ENCODE measurements around the gene PHKG2. TPM values are rescaled to one million over a fixed set of nuclear protein-coding genes. Genes with fewer than 3 reads are reported as not detected.

The PHKG2 gene
- polyA plus RNA-seq, 3 donors: 45.4 to 115 (median 54.2) TPM

- Histone ChIP-seq H3K4me3 (replicated peaks in 1 of 3; ENCODE audit: low read depth in 2 of 3, low read length in 3 of 3) (peak overlapping the region in 1 of 3 experiments; percentile 94), H3K4me2 (replicated peaks; ENCODE audit: extremely low read depth, low read length, poor library complexity, severe bottlenecking) (peak overlapping the region; percentile 59), H3K36me3 (replicated peaks in 1 of 2; ENCODE audit: control insufficient read depth in 1 of 2, insufficient read depth in 2 of 2, low read length in 2 of 2) (peaks cover 38 to 51% of the 10 kb centered on the region in 2 donors), H3K4me1 (ENCODE audit: control insufficient read depth in 1 of 2, insufficient read depth in 2 of 2, low read length in 2 of 2) (peaks cover 48 to 60% of the 10 kb centered on the region in 2 donors), H3K9ac (ENCODE audit: insufficient read depth, low read length, poor library complexity, severe bottlenecking) (no peak overlapping the region), H3K9me3 (replicated peaks in 1 of 2; ENCODE audit: control insufficient read depth in 1 of 2, insufficient read depth in 1 of 2, low read length in 2 of 2) (no peaks in the 10 kb centered on the region), H3K27ac (ENCODE audit: low read depth in 1 of 2, low read length in 2 of 2) (peak overlapping the region; percentile 86 to 98), H2AFZ (ENCODE audit: insufficient read depth, low read depth, low read length, poor library complexity, severe bottlenecking) (peak overlapping the region; percentile 86), H3K79me2 (ENCODE audit: insufficient read depth, low read length) (peaks cover 54% of the 10 kb centered on the region), H3K27me3 (ENCODE audit: control insufficient read depth in 2 of 2, insufficient read depth in 2 of 2, low read length in 2 of 2) (no peaks in the 10 kb centered on the region), H4K20me1 (ENCODE audit: insufficient read depth, low read length) (no peaks in the 10 kb centered on the region)
- Mint-ChIP-seq H3K9me3 (no peaks in the 10 kb centered on the region), H3K4me3 (no peak overlapping the region), H3K27me3 (ENCODE audit: low read depth in 3 of 3) (peaks cover 0 to 6% (median 0%) of the 10 kb centered on the region in 3 donors), H3K27ac (peak overlapping the region; percentile 91 to 98 (median 98)), H3K4me1 (peaks cover 49% of the 10 kb centered on the region), H3K36me3 (peaks cover 44 to 63% of the 10 kb centered on the region in 2 donors)
- intact Hi-C loops (cut with micrococcal nuclease): loop anchor here in 1 of 2 donors (5.0 to 10.0 kb wide), 3 partner anchors 47 to 165 kb away; partner anchors contain the start of genes FBRS and FBXL19
- 50% methylated on average over 1 of the region's 7 CpGs for WGBS (ENCODE audit: insufficient coverage)
- TF ChIP-seq CTCF (IDR thresholded peaks at IDR 0.05): no peak
- DNase-seq: peak in 2 of 3 donors; percentile 10 to 61
Measured at GRCh38 chr16:30760001-30760559, 11.9 kb downstream of the PHKG2 start.

GRCh38 chr16:30760577-30761426 is 12.6 kb downstream of the PHKG2 start:
- TF ChIP-seq CTCF (IDR thresholded peaks at IDR 0.05): no peak
- 21% methylated on average over 22 of the region's 26 CpGs for WGBS (ENCODE audit: insufficient coverage)
- peak overlapping the region; percentile 87 to 93 for H3K4me3 Mint-ChIP-seq
- intact Hi-C loops (cut with micrococcal nuclease): loop anchor here in 1 of 2 donors (5.0 to 10.0 kb wide), 3 partner anchors 46 to 164 kb away; partner anchors contain the start of genes FBRS and FBXL19
- Histone ChIP-seq H3K9ac (ENCODE audit: insufficient read depth, low read length, poor library complexity, severe bottlenecking) (peak overlapping the region; percentile 59), H3K27me3 (ENCODE audit: control insufficient read depth in 2 of 2, insufficient read depth in 2 of 2, low read length in 2 of 2) (no peaks in the 10 kb centered on the region), H3K4me3 (replicated peaks in 1 of 3; ENCODE audit: low read depth in 2 of 3, low read length in 3 of 3) (peak overlapping the region; percentile 73 to 96 (median 94)), H4K20me1 (ENCODE audit: insufficient read depth, low read length) (peaks cover under 1% of the 10 kb centered on the region), H3K36me3 (replicated peaks in 1 of 2; ENCODE audit: control insufficient read depth in 1 of 2, insufficient read depth in 2 of 2, low read length in 2 of 2) (peaks cover 44 to 51% of the 10 kb centered on the region in 2 donors), H3K9me3 (replicated peaks in 1 of 2; ENCODE audit: control insufficient read depth in 1 of 2, insufficient read depth in 1 of 2, low read length in 2 of 2) (no peaks in the 10 kb centered on the region), H3K27ac (ENCODE audit: low read depth in 1 of 2, low read length in 2 of 2) (peak overlapping the region; percentile 86 to 98), H3K4me2 (replicated peaks; ENCODE audit: extremely low read depth, low read length, poor library complexity, severe bottlenecking) (peak overlapping the region; percentile 96), H2AFZ (ENCODE audit: insufficient read depth, low read depth, low read length, poor library complexity, severe bottlenecking) (peak overlapping the region; percentile 90), H3K79me2 (ENCODE audit: insufficient read depth, low read length) (peaks cover 59% of the 10 kb centered on the region), H3K4me1 (ENCODE audit: control insufficient read depth in 1 of 2, insufficient read depth in 2 of 2, low read length in 2 of 2) (peaks cover 48 to 60% of the 10 kb centered on the region in 2 donors)
- H3K27ac Mint-ChIP-seq: peak overlapping the region; percentile 57 to 98 (median 91)
- DNase-seq: peak in 1 of 3 donors; percentile 21
- peaks cover 46 to 63% of the 10 kb centered on the region in 2 donors for H3K36me3 Mint-ChIP-seq
- H3K4me1 Mint-ChIP-seq: peaks cover 49% of the 10 kb centered on the region
- H3K9me3 Mint-ChIP-seq: no peaks in the 10 kb centered on the region
- peaks cover 0 to 6% (median 0%) of the 10 kb centered on the region in 3 donors for H3K27me3 Mint-ChIP-seq (ENCODE audit: low read depth in 3 of 3)

Data from CD14-positive monocyte (primary cell).